LNCaP clone FGC (cell line): Measurements from ENCODE around the gene RCBTB2.

Source experiments
- DNase-seq: peaks from one replicate; pipeline ENCODE4 v3.0.0-alpha.2; 2011; ENCODE audit warnings: low read depth
- H3K4me3 ChIP-seq: 2 replicates; pipeline ENCODE4 v1.5.1; 2011; ENCODE audit warnings: mild to moderate bottlenecking, low read depth, low read length, control low read depth
- TF ChIP-seq, protein P1 (sequence below): IDR thresholded peaks from 2 replicates; pipeline ENCODE4 v1.5.1; 2012; ENCODE audit warnings: mild to moderate bottlenecking; ENCODE audit not compliant: control insufficient read depth, insufficient read depth; ENCODE audit errors: extremely low read depth

Gene RCBTB2

DNA sequence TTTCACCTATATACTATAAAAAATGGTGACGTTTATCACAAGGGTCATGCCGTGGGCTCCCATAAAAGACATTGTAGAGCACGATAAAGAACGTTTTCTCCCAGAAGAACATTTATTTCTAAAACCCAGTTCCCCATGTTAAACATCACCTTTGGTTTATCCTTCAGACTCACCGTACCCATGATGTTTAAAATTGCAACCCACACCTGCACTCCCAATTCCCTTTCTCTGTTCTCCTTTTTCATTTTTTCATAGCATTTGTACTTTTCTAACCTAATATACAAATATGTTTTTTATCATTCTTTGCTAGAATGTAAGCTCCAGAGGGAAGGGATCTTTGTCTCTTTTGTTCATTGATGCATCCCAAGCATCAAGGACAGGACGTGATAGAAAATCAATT lies 2.0 kb downstream of the RCBTB2 start:
- DNase-seq: no peak
- no peak overlapping the region for H3K4me3 ChIP-seq
- TF ChIP-seq, protein P1, sequence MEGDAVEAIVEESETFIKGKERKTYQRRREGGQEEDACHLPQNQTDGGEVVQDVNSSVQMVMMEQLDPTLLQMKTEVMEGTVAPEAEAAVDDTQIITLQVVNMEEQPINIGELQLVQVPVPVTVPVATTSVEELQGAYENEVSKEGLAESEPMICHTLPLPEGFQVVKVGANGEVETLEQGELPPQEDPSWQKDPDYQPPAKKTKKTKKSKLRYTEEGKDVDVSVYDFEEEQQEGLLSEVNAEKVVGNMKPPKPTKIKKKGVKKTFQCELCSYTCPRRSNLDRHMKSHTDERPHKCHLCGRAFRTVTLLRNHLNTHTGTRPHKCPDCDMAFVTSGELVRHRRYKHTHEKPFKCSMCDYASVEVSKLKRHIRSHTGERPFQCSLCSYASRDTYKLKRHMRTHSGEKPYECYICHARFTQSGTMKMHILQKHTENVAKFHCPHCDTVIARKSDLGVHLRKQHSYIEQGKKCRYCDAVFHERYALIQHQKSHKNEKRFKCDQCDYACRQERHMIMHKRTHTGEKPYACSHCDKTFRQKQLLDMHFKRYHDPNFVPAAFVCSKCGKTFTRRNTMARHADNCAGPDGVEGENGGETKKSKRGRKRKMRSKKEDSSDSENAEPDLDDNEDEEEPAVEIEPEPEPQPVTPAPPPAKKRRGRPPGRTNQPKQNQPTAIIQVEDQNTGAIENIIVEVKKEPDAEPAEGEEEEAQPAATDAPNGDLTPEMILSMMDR: no peak

DNA sequence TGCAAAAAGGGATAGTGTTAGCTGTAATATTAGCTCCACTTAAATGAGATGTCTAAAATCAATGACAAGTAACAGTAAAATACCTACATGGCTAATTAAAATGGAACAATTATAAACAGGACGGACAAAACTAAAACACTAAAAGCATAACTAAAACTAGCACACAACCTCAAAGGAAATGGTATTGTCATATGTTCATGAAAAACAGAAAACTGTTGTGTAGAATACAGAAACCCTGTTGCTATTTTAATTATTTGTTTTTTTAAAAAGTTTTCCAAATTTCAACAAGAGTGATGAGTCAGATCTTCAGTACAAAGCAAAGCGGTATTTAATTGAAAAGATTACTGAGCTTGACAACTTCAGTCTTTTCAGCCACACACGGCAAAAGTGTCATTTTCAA lies 4.2 kb downstream of the RCBTB2 start:
- no peak for DNase-seq
- TF ChIP-seq, protein P1: no peak
- H3K4me3 ChIP-seq: no peak overlapping the region

DNA sequence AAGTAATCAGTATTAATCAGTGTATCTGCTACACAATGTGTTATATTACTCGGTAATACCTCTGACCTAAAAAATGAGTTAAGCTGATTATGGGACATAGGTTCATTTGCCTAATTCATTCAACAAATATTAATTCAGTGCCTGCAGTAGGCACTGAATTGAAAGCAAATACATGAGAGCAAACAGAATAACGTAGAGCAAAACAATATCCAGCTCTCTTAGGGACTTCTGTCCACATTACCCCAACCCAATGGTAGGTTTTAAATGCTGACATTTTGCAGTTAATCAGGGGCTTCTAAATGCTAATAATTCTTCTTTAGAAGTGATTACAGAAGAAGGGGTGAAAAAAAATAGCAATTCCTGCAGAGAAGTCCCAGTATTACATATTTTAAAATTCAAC lies 4.9 kb downstream of the RCBTB2 start:
- TF ChIP-seq, protein P1: no peak
- DNase-seq: no peak
- H3K4me3 ChIP-seq: no peak overlapping the region

DNA sequence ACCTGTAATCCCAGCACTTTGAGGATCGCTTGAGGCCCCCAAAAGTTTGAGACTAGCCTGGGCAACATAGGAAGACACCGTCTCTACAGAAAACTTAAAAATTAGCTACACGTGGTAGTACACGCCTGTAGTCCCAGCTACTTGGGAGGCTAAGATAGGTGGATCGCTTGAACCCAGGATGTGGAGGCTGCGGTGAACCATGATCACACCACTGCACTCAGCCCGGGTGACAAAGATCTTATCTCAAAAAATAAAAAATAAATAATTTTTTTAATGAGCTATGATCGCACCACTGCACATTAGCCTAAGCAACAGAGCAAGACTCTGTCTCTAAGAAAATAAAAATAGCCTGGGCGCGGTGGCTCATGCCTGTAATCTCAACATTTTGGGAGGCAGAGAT lies 6.6 kb downstream of the RCBTB2 start:
- H3K4me3 ChIP-seq: no peak overlapping the region
- DNase-seq: no peak
- TF ChIP-seq, protein P1: no peak

DNA sequence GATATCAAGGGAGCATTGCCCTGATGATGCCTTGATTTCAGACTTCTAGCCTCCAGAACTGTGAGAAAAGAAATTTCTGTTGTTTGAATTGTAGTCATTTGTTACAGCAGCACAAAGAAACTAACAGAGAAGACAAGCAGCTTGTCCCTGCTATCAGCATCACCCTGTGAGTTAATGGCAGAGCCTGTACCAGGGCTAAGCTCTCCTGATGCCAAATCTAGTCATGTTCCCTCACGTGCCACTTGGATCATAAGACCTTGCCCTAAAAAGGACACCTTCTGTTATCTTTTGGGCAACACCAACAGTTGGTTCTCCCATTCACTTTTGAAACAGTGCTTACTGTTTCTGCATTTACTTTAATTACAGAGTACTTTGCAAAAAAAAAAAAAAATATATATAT lies 14.8 kb downstream of the RCBTB2 start:
- TF ChIP-seq, protein P1: no peak
- no peak for DNase-seq
- no peak overlapping the region for H3K4me3 ChIP-seq

DNA sequence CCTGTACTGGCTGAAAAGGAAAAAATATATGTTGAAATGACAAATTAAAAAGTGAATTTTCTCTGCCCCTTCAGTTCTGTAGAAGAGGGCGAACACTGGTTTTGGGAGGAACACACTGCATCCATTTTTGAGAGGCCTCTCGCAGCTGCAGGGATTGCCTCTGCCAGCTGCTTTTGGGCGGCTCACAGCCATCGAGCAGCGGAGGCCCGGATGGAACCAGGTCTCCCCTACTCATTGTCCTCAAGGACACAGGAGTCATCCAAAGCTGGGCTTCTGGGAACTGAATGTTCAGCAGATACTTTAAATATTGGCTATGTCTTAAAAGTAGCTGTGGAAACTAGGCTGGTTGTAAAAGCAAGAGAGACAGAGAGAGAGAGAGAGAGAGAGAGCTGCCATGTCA lies 17.1 kb downstream of the RCBTB2 start:
- no peak for DNase-seq
- H3K4me3 ChIP-seq: no peak overlapping the region
- TF ChIP-seq, protein P1: no peak

DNA sequence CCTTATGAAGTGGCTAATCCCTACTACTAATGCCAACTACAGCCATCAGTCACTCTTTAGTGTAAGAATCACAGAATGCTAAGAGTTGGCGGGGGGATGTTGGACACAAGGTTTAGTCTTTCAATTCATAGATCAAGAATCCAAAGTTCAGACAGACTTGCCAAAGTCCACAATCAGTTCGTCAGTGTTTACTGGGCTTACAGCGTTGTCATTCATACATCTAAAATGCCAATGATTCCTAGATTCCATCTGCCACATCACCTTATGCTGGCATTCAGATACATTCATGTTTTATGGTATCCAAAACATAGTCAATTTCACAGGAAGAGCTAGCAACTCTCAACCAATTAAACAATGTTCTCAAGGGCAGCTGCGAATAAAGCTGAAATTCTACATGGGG lies 18.1 kb downstream of the RCBTB2 start:
- no peak for DNase-seq
- no peak overlapping the region for H3K4me3 ChIP-seq
- TF ChIP-seq, protein P1: no peak
